Measurements from ENCODE around the gene BAG3.

- TF ChIP-seq CTCF (conservative IDR thresholded peaks at IDR 0.05) (no peak), EZH2 (IDR thresholded peaks at IDR 0.05; ENCODE audit: low read depth) (no peak)
These were observed 36.5 kb upstream of the BAG3 start for GRCh38 chr10:119614686-119615085.
